OCI-LY7 (cell line): ENCODE data around the gene NELFA.

Experiments
- EZH2phosphoT487 ChIP-seq: fragments of 200-600 bp; sonication (generic); IDR thresholded peaks from 2 replicates; pipeline ENCODE4 v1.6.1; 2018; ENCODE audit warnings: low read depth, borderline replicate concordance, mild to moderate bottlenecking, mixed run types, antibody characterized with exemption, low read length, moderate library complexity, mixed read lengths
- TF ChIP-seq, protein P1 (sequence below): fragments of 200-600 bp; sonication (generic); conservative IDR thresholded peaks from 2 replicates; pipeline ENCODE4 v1.5.1; 2014; ENCODE audit warnings: mild to moderate bottlenecking, antibody characterized with exemption, low read length, moderate library complexity, mixed read lengths

DNA sequence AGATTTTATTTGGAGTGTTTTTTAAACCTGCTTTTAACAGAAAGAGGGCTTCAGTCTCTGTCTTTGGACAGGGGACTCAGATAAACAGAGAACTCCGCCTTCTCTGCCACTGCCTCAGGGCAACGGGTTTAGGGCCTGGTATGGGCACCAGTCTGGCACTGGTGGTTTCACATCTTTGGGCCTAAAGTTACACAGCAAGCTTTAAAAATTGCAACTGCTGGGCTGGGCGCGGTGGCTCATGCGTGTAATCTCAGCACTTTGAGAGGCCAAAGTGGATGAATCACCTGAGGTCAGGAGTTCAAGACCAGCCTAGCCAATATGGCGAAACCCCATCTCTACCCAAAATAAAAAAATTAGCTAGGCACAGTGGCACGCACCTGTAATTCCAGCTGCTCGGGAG lies 40.1 kb upstream of the NELFA start:
- TF ChIP-seq, protein P1, sequence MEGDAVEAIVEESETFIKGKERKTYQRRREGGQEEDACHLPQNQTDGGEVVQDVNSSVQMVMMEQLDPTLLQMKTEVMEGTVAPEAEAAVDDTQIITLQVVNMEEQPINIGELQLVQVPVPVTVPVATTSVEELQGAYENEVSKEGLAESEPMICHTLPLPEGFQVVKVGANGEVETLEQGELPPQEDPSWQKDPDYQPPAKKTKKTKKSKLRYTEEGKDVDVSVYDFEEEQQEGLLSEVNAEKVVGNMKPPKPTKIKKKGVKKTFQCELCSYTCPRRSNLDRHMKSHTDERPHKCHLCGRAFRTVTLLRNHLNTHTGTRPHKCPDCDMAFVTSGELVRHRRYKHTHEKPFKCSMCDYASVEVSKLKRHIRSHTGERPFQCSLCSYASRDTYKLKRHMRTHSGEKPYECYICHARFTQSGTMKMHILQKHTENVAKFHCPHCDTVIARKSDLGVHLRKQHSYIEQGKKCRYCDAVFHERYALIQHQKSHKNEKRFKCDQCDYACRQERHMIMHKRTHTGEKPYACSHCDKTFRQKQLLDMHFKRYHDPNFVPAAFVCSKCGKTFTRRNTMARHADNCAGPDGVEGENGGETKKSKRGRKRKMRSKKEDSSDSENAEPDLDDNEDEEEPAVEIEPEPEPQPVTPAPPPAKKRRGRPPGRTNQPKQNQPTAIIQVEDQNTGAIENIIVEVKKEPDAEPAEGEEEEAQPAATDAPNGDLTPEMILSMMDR = no peak
- no peak for TF ChIP-seq EZH2phosphoT487
